C4-2B (cell line): ENCODE measurements around the gene ZDHHC8.

Experiments used
- ZFX ChIP-seq: fragments of 450-650 bp; IDR thresholded peaks from 2 replicates; pipeline ENCODE4 v1.6.1; 2017
- TF ChIP-seq, protein P1 (sequence below): fragments of 450-650 bp; conservative IDR thresholded peaks from 2 replicates; pipeline ENCODE4 v1.5.1; 2017; ENCODE audit warnings: mild to moderate bottlenecking

DNA sequence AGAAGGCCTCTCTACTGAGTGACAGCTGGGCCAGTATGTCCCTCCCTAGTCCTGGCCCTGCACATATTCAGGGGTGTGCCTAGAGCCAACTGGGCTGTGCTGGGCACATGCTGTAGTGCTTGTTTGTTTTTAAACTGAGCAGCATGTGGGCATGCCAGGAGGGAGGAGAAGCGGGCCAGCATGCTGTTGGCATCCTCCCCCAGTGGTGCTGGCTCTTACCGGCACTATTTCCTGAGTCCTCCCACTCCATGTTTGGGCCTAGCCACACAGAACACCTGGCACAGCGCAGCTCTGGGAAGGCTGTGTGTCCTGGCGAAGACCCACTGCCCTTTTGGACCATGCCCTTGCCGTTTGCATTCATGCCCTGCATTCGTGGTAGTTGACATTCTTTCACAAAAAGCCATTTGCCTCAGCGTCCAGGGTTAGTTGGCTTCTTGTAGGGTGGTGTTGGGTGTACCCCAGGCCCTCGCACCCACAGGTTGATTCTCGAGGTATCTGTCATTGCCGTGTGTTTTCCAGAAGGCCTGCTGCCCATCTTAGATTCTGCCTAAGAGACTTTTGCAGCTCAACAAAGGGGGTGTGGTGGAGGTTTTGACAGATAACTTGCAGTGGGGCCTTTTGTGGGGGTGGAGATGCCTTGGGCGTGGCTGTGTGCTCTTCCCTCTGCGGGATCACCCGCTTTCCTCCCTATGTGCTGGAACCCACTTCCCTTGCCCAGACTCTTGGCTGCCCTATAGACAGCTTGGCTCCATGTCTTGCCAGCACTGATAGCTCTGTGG, 38.0 kb upstream of the ZDHHC8 start:
- TF ChIP-seq, protein P1, sequence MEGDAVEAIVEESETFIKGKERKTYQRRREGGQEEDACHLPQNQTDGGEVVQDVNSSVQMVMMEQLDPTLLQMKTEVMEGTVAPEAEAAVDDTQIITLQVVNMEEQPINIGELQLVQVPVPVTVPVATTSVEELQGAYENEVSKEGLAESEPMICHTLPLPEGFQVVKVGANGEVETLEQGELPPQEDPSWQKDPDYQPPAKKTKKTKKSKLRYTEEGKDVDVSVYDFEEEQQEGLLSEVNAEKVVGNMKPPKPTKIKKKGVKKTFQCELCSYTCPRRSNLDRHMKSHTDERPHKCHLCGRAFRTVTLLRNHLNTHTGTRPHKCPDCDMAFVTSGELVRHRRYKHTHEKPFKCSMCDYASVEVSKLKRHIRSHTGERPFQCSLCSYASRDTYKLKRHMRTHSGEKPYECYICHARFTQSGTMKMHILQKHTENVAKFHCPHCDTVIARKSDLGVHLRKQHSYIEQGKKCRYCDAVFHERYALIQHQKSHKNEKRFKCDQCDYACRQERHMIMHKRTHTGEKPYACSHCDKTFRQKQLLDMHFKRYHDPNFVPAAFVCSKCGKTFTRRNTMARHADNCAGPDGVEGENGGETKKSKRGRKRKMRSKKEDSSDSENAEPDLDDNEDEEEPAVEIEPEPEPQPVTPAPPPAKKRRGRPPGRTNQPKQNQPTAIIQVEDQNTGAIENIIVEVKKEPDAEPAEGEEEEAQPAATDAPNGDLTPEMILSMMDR, result no peak
- TF ChIP-seq ZFX, result no peak
